Activated naive CD8-positive, alpha-beta T cell (primary cell): ENCODE data around the gene ADARB2.
"Not testable (repeated sequence)": the region's sequence is repeated elsewhere in the genome, so short reads cannot be mapped to it uniquely, and the experiment has no call there.

Source experiments
- H3K27ac Mint-ChIP-seq: one replicate; pipeline ENCODE4 v1.8.0; 2021; ENCODE audit warnings: mixed read lengths
- H3K27me3 Mint-ChIP-seq: one replicate; pipeline ENCODE4 v1.8.0; 2021; ENCODE audit warnings: mixed read lengths
- H3K36me3 Mint-ChIP-seq: one replicate; pipeline ENCODE4 v1.8.0; 2021; ENCODE audit warnings: mixed read lengths
- H3K4me1 Mint-ChIP-seq: one replicate; pipeline ENCODE4 v1.8.0; 2021; ENCODE audit warnings: low read depth, mixed read lengths
- H3K4me3 Mint-ChIP-seq: one replicate; pipeline ENCODE4 v1.8.0; 2021; ENCODE audit warnings: mild to moderate bottlenecking, mixed read lengths
- H3K9me3 Mint-ChIP-seq: one replicate; pipeline ENCODE4 v1.8.0; 2021; ENCODE audit warnings: low read depth, mixed read lengths

The ADARB2 gene

GRCh38 chr10:1476455-1476803 lies 260.9 kb downstream of the ADARB2 start:
- Mint-ChIP-seq H3K27ac (no peak overlapping the region), H3K4me3 (no peak overlapping the region), H3K36me3 (no peaks in the 10 kb centered on the region), H3K4me1 (no peaks in the 10 kb centered on the region), H3K9me3 (no peaks in the 10 kb centered on the region), H3K27me3 (peaks cover 7% of the 10 kb centered on the region)

DNA sequence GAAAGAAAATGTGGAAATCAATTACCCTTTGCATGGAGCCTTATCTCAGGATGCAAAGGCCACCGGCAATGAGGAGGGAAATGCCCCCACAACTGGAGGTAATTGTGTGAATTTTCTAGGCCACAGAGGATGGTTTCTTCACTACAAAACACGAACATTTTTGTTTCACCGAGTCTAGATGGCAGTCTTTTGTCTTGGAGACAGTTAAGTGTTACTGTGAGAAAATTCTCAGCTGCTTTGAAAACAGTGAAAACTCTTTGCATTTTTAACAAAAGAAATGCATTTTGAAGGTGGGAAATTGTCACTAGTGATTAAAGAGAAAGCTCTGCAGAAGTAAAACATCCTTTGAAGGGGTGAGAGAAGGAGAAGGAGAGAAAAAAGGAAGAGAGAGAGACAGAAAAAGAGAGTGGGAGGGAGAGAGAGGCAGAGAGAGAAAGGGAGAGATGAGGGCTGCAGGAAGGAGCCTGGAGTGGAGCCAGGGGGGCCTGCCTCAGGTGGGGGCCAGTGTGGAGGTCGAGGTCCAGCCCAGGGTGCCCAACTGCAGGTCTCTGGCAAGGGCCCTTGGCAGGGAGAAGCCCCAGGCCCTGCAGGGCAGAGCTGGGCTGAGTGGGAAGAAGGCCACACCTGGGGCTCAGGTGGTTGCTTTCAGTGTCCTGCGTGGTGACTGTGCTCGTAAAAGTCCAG lies 261.4 kb downstream of the ADARB2 start:
- no peaks in the 10 kb centered on the region for H3K36me3 Mint-ChIP-seq
- no peak overlapping the region for H3K4me3 Mint-ChIP-seq
- H3K4me1 Mint-ChIP-seq = no peaks in the 10 kb centered on the region
- H3K9me3 Mint-ChIP-seq = no peaks in the 10 kb centered on the region
- H3K27me3 Mint-ChIP-seq = peaks cover 7% of the 10 kb centered on the region
- H3K27ac Mint-ChIP-seq = no peak overlapping the region

GRCh38 chr10:1475098-1475591 lies 262.2 kb downstream of the ADARB2 start:
- Mint-ChIP-seq H3K27ac (no peak overlapping the region), H3K27me3 (peaks cover 7% of the 10 kb centered on the region), H3K4me3 (no peak overlapping the region), H3K4me1 (no peaks in the 10 kb centered on the region), H3K9me3 (no peaks in the 10 kb centered on the region), H3K36me3 (no peaks in the 10 kb centered on the region)

GRCh38 chr10:1474376-1475097 lies 262.8 kb downstream of the ADARB2 start:
- Mint-ChIP-seq H3K9me3 (no peaks in the 10 kb centered on the region), H3K27me3 (peaks cover 8% of the 10 kb centered on the region), H3K4me3 (no peak overlapping the region), H3K36me3 (no peaks in the 10 kb centered on the region), H3K4me1 (no peaks in the 10 kb centered on the region), H3K27ac (no peak overlapping the region)

- Mint-ChIP-seq H3K4me3 (no peak overlapping the region), H3K27me3 (peaks cover 10% of the 10 kb centered on the region), H3K4me1 (no peaks in the 10 kb centered on the region), H3K27ac (no peak overlapping the region), H3K9me3 (no peaks in the 10 kb centered on the region), H3K36me3 (no peaks in the 10 kb centered on the region)
Observed at GRCh38 chr10:1473874-1474273, 263.5 kb downstream of the ADARB2 start.

DNA sequence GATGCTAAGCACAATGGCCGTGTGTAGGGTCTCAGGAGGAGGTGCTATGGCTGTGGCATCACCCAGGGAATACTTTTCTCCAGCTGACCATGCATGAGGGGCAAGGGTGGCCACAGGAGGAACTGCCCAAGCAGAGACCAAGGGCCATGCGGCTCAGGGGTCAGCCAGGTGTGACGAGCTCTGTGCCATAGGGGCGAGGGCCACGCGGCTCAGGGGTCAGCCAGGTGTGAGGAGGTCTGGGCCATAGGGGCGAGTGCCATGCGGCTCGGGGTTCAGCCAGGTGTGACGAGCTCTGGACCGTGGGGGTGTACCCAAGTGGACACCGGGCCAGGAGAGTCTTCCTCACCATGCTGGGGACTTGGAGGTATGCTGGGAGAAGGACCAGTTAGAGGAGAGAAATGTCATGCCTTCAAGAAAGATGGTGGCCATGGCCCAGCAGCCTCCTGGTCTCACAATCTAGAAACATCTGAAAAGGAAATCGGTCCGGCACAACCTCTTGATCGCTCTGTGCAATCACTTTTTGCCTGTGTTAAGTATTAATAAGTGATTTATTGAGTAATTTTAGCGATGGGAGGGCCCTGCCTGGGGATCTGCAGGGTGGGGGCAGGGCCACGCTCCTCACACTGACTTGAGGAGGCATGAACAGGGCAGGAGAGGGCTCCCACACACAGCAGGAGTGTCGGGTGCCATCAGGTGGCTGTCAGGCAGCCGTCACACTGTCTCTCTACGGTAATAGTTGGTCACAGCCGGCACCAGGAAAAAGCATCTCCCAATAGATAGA lies 265.0 kb downstream of the ADARB2 start:
- H3K4me1 Mint-ChIP-seq = no peaks in the 10 kb centered on the region
- H3K36me3 Mint-ChIP-seq = no peaks in the 10 kb centered on the region
- H3K27me3 Mint-ChIP-seq = peaks cover 7% of the 10 kb centered on the region
- no peak overlapping the region for H3K27ac Mint-ChIP-seq
- no peak overlapping the region for H3K4me3 Mint-ChIP-seq
- no peaks in the 10 kb centered on the region for H3K9me3 Mint-ChIP-seq

GRCh38 chr10:1468811-1469210 lies 268.5 kb downstream of the ADARB2 start:
- Mint-ChIP-seq H3K9me3 (no peaks in the 10 kb centered on the region), H3K36me3 (no peaks in the 10 kb centered on the region), H3K4me3 (no peak overlapping the region), H3K27me3 (peaks cover 4% of the 10 kb centered on the region), H3K27ac (no peak overlapping the region), H3K4me1 (no peaks in the 10 kb centered on the region)

DNA sequence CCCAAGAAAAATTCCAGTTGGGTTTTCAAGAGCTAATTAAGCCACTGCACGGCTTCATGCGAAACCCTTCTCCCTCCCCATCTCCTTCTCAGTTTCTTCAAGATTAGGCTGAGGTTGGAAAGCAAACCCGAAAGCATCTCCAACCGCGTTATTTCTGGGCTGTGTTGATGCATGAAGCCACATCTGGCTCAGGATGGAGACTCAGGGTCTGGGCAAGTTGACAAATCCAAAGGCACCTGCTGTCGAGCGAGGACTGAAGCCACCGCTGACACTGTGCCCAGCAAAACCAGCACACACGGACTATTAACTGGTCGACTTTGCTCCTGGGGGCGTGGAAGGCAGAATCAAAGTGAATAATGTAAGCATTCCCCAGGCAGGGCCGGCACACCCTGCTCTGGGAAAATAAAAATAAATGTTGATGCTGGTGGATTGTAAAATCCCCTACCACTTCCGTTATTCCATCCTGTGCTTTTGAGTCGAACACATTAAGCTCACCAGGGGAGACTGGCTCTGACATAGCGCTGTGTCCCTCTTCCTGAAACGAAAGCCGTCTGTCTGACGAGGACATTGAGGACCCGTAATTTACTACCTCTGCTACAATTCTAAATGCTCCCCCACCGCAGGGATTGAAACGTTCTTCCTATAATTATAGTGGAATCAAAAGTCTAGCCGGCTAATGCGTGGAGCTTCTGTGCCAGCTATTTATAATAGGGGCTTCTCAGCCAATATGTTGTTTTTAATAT lies 269.8 kb downstream of the ADARB2 start:
- H3K4me1 Mint-ChIP-seq = no peaks in the 10 kb centered on the region
- peaks cover 5% of the 10 kb centered on the region for H3K27me3 Mint-ChIP-seq
- H3K4me3 Mint-ChIP-seq = no peak overlapping the region
- H3K36me3 Mint-ChIP-seq = no peaks in the 10 kb centered on the region
- H3K27ac Mint-ChIP-seq = no peak overlapping the region
- H3K9me3 Mint-ChIP-seq = no peaks in the 10 kb centered on the region

GRCh38 chr10:1465993-1466764 lies 271.1 kb downstream of the ADARB2 start:
- Mint-ChIP-seq H3K9me3 (no peaks in the 10 kb centered on the region), H3K4me3 (no peak overlapping the region), H3K4me1 (no peaks in the 10 kb centered on the region), H3K27me3 (peaks cover 5% of the 10 kb centered on the region), H3K27ac (no peak overlapping the region), H3K36me3 (no peaks in the 10 kb centered on the region)

DNA sequence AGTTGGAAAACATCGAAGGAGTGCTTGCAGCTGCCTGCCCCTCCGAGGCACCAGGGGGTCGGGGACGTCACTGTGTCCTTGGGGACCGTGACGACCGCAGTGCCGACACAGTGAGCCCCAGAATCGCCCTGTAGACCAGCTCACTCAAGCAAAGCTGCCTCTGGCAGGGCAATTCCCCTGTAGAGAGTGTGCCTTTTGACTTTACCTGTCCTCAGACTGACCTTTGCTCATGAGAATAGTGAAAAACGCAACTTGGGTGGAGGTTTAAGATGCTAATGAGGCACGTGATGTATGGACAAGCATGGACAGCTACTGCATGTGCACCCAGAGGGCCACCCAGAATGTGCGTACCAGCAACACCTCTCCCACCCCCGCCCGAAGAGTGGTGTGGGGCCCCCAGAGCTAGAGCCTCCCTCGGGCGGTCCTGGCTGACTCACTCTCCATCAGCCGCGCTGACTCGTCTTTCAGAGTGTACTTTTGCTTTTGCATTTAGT lies 271.9 kb downstream of the ADARB2 start:
- H3K27ac Mint-ChIP-seq = no peak overlapping the region
- no peaks in the 10 kb centered on the region for H3K4me1 Mint-ChIP-seq
- no peaks in the 10 kb centered on the region for H3K9me3 Mint-ChIP-seq
- H3K4me3 Mint-ChIP-seq = no peak overlapping the region
- H3K27me3 Mint-ChIP-seq = peaks cover 5% of the 10 kb centered on the region
- no peaks in the 10 kb centered on the region for H3K36me3 Mint-ChIP-seq

- no peaks in the 10 kb centered on the region for H3K9me3 Mint-ChIP-seq
- H3K4me1 Mint-ChIP-seq = no peaks in the 10 kb centered on the region
- no peaks in the 10 kb centered on the region for H3K36me3 Mint-ChIP-seq
- H3K27ac Mint-ChIP-seq = no peak overlapping the region
- H3K27me3 Mint-ChIP-seq = peaks cover 5% of the 10 kb centered on the region
- H3K4me3 Mint-ChIP-seq = no peak overlapping the region
Observed at GRCh38 chr10:1464881-1465417, 272.4 kb downstream of the ADARB2 start.

- not testable (repeated sequence) for H3K4me3 Mint-ChIP-seq, H3K27ac Mint-ChIP-seq, H3K36me3 Mint-ChIP-seq, H3K27me3 Mint-ChIP-seq, H3K9me3 Mint-ChIP-seq, H3K4me1 Mint-ChIP-seq
Observed at GRCh38 chr10:1463971-1464370, 273.4 kb downstream of the ADARB2 start.

DNA sequence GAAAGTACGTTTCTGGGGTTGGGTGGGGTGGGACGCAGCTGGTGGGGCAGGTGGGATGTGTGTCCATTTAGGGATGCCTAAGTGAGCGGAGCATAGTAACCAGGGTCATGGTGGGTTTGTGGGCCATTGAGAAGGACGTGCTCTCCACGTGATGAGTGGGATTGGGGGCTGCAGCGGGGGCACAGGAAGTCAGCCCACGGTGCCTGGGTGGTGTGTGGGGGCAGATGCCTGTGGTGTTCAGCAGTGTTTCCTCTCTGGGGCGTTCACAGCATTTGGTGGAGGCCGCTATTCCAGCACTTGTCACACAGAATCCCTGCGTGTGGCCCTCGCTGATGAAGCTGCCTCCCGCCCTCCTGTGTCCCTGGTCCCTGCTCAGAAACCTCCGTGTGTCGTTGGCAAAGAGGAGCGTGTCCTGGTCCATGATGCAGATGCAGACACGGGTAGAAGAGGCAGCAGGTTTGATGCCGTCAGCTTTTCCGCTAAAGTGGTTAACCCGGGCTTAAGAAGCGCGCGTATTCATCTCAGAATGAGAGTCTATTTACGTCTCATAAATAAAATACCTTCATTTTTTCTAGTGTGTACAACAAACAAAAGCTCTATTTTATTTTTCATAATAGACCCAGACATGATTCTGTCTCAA lies 274.2 kb downstream of the ADARB2 start:
- Mint-ChIP-seq H3K27me3 (peaks cover 2% of the 10 kb centered on the region), H3K4me1 (no peaks in the 10 kb centered on the region), H3K4me3 (no peak overlapping the region), H3K9me3 (no peaks in the 10 kb centered on the region), H3K36me3 (no peaks in the 10 kb centered on the region), H3K27ac (no peak overlapping the region)
